Coronary artery (tissue), 2 donors: Measurements from ENCODE around the gene PSME2.
A peak's percentile ranks its signal among the peaks of the same experiment; 100 is the strongest.

ENCODE experiments used
- DNase-seq: peaks from one replicate; pipeline ENCODE4 v3.0.0-alpha.2; 2017; ENCODE audit warnings: low spot score
- H3K27ac ChIP-seq, 2 donors: fragments of 200-600 bp; sonication (generic); one replicate each; pipeline ENCODE4 v1.5.1; 2016 to 2019
- H3K4me3 ChIP-seq: fragments of 200-600 bp; sonication (generic); 2 replicates; pipeline ENCODE4 v1.5.1; 2016; ENCODE audit warnings: mild to moderate bottlenecking, moderate library complexity
- TF ChIP-seq, protein P1 (sequence below): fragments of 200-600 bp; sonication (generic); IDR thresholded peaks from one replicate; pipeline ENCODE4 v1.5.1; 2019; ENCODE audit warnings: antibody characterized with exemption

PSME2 gene

DNA sequence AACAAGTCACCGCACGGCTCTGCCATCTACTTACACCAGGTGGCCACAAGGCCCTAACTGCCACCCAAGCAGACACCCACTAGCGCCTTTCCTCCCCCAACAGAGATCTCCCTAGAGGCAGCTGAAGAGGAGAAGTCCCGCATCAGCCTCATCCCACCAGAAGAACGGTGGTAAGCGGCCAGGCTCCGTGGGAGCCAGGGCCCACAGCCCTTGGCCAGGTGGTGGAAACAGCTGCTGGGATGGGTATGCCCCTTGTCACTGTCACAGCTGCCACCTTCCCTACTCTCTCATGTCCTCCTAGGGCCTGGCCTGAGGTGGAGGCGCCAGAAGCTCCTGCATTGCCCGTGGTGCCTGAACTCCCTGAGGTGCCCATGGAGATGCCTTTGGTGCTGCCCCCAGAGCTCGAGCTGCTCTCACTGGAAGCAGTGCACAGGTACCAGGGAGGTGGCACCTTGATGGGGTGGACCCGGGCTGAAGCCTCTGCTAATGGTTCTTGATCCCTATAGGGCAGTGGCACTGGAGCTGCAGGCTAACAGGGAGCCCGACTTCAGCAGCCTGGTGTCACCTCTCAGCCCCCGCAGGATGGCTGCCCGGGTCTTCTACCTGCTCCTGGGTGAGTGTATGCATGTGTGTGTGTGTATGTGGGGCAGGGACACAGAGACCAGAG, 33.0 kb upstream of the PSME2 start:
- peak; percentile 71 for DNase-seq
- peak overlapping the region in 1 of 2 donors; percentile 77 for H3K27ac ChIP-seq
- no peak overlapping the region for H3K4me3 ChIP-seq
- TF ChIP-seq, protein P1, sequence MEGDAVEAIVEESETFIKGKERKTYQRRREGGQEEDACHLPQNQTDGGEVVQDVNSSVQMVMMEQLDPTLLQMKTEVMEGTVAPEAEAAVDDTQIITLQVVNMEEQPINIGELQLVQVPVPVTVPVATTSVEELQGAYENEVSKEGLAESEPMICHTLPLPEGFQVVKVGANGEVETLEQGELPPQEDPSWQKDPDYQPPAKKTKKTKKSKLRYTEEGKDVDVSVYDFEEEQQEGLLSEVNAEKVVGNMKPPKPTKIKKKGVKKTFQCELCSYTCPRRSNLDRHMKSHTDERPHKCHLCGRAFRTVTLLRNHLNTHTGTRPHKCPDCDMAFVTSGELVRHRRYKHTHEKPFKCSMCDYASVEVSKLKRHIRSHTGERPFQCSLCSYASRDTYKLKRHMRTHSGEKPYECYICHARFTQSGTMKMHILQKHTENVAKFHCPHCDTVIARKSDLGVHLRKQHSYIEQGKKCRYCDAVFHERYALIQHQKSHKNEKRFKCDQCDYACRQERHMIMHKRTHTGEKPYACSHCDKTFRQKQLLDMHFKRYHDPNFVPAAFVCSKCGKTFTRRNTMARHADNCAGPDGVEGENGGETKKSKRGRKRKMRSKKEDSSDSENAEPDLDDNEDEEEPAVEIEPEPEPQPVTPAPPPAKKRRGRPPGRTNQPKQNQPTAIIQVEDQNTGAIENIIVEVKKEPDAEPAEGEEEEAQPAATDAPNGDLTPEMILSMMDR, result no peak

DNA sequence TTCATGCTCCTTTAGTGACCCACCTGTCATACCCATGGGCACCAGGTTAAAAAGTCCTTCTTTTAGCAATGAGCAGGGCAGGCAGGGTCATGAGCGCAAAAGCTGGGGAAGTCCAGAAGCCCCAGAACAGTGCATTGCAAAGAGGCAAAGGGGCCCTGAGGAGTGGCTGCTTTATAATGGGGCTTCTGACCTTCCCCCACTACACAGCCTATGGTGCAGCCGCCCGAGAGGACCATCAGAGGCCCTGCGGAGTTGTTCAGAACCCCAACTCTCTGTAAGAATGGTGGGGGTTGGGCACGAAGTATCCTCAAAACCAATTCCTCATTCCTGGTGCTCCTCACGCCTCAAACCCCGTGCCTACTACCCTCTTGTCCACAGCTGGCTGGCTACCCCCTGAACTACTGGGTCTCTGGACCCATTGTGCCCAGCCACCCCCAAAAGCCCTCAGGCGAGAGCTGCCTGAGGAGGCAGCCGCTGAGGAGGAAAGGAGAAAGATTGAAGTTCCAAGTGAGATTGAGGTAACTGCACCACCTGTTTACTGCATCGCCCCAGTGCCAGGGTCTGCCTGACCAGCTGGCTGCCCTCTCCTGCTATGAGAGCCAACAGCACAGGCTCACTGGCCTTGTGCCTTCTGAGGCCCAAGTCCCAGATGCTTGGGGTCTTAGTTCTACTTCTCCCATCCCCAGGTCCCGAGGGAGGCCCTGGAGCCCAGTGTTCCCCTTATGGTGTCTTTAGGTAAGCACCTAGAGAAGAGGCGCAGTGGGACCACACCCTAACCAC, 32.2 kb upstream of the PSME2 start:
- DNase-seq, result no peak
- peak overlapping the region in 1 of 2 donors; percentile 77 for H3K27ac ChIP-seq
- TF ChIP-seq, protein P1, result no peak
- no peak overlapping the region for H3K4me3 ChIP-seq

DNA sequence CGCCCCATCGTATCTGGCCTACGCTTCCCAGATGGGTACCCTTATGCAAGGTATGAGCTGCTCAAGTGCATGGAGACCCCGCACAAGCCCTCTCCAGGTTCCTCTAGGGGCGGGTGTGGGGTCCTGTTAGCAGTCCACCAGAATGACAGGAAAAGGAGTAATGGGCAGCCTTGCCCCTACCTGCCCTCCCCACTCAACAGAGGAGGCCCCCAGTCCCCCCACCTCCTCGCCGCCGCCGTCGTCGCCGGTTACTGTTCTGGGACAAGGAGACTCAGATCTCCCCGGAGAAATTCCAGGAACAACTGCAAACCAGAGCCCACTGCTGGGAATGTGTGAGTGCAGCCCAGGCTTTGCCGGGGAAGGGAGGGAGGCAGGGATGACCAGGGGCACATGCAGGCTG, 31.5 kb upstream of the PSME2 start:
- TF ChIP-seq, protein P1, result no peak
- H3K27ac ChIP-seq, result no peak overlapping the region
- no peak for DNase-seq
- no peak overlapping the region for H3K4me3 ChIP-seq

DNA sequence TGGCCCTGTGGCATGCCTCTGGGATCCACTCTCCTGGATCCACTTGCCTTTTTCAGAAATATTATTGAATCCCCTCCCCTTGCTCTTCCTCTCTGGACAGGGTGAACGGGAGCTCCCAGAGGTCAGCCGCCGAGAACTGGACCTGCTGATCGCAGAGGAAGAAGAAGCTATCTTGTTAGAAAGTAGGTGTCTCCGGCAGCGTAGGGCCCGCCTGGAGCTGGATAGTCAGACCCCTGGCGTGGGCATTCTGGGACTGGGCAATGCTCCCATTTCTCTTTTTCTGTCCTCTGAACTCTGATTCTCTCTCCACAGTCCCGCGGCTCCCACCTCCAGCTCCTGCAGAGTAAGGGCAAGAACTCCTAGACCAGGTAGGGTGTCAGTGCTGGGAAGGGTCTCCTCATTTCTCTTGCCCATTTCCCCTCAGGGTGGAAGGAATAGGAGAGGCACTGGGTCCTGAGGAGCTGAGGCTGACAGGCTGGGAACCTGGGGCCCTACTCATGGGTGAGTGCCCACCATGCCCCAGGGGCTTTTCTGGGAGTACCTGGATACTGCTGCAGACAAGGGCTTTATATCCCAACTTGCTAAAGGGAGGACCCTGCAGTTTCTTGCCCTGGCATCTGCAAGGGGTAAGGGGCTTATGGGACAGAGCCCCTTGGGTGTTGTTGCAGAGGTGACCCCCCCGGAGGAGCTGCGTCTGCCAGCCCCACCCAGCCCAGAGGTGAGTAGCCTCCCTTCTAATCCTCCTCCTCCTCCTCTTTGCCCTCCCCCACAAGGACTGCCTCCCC, 30.8 kb upstream of the PSME2 start:
- TF ChIP-seq, protein P1, result no peak
- no peak for DNase-seq
- Histone ChIP-seq H3K27ac (no peak overlapping the region), H3K4me3 (no peak overlapping the region)

DNA sequence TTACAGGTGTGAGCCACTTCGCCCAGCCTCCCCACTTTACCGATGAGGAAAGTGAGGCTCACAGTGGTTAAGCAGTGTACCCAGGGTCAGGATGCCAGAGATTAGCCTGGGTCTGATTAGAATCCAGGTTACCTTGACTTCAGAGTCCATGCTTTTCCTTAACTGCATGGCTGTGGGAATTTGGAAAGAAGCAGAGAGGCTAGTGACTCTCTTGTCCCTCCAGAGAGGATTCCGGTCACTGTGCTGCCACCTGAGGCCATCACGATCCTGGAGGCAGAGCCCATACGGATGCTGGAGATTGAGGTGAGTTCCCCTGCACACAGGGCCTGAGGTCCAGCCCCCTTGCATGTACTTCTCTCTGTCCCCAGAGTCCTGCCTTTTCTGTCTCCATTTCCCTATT, 30.2 kb upstream of the PSME2 start:
- no peak overlapping the region for H3K27ac ChIP-seq
- H3K4me3 ChIP-seq, result no peak overlapping the region
- TF ChIP-seq, protein P1, result no peak
- DNase-seq, result no peak

DNA sequence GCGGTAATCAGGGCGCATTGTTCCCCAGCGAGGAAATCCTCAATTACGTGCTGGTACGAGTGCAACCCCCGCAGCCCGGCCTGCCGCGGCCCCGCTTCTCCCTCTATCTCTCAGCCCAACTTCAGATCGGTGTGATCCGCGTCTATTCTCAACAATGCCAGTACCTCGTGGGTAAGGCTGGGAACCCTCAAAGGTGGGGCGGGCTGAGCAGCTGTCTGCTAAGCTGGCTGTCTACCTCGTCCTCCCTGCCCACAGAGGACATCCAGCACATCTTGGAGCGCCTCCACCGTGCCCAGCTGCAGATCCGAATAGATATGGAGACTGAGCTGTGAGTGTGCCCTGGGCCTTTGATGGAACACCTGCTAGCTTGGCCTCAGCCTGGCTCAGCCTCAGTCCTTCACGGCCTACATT, 26.5 kb upstream of the PSME2 start:
- no peak overlapping the region for H3K27ac ChIP-seq
- no peak for DNase-seq
- H3K4me3 ChIP-seq, result no peak overlapping the region
- TF ChIP-seq, protein P1, result no peak
